HL-60 (cell line): ENCODE data around the gene CHL1.

Experiments used
- CTCF ChIP-seq: IDR thresholded peaks from one replicate; pipeline ENCODE4 v1.5.1; 2011; ENCODE audit warnings: low read length, control low read depth, inconsistent platforms; ENCODE audit not compliant: insufficient read depth
- GABPA ChIP-seq: IDR thresholded peaks from 2 replicates; pipeline ENCODE4 v1.6.1; 2012; ENCODE audit warnings: low read depth
- POLR2AphosphoS5 ChIP-seq: IDR thresholded peaks from 2 replicates; pipeline ENCODE4 v1.6.1; 2012; ENCODE audit warnings: low read depth
- SPI1 ChIP-seq: IDR thresholded peaks from 2 replicates; pipeline ENCODE4 v1.6.1; 2012; ENCODE audit warnings: low read depth, mild to moderate bottlenecking, borderline replicate concordance
- TF ChIP-seq, protein P1 (sequence below): IDR thresholded peaks from 2 replicates; pipeline ENCODE4 v1.6.1; 2012; ENCODE audit warnings: low read depth; ENCODE audit not compliant: insufficient replicate concordance

DNA sequence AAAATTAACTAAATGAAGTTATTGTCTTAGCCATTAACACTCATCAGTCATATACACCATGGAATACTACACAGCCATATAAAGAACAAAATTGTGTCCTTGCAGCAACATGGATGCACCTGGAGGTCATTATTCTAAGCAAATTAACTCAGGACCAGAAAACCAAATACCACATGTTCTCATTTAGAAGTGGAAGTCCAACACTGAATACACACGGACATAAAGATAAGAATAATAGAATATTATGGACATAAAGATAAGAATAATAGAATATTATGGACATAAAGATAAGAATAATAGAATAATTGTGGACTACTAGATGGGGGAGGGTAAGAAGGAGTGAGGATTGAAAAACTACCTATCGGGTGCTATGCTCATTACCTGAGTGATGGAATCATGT, 122.3 kb downstream of the CHL1 start:
- TF ChIP-seq POLR2AphosphoS5, result no peak
- TF ChIP-seq, protein P1, sequence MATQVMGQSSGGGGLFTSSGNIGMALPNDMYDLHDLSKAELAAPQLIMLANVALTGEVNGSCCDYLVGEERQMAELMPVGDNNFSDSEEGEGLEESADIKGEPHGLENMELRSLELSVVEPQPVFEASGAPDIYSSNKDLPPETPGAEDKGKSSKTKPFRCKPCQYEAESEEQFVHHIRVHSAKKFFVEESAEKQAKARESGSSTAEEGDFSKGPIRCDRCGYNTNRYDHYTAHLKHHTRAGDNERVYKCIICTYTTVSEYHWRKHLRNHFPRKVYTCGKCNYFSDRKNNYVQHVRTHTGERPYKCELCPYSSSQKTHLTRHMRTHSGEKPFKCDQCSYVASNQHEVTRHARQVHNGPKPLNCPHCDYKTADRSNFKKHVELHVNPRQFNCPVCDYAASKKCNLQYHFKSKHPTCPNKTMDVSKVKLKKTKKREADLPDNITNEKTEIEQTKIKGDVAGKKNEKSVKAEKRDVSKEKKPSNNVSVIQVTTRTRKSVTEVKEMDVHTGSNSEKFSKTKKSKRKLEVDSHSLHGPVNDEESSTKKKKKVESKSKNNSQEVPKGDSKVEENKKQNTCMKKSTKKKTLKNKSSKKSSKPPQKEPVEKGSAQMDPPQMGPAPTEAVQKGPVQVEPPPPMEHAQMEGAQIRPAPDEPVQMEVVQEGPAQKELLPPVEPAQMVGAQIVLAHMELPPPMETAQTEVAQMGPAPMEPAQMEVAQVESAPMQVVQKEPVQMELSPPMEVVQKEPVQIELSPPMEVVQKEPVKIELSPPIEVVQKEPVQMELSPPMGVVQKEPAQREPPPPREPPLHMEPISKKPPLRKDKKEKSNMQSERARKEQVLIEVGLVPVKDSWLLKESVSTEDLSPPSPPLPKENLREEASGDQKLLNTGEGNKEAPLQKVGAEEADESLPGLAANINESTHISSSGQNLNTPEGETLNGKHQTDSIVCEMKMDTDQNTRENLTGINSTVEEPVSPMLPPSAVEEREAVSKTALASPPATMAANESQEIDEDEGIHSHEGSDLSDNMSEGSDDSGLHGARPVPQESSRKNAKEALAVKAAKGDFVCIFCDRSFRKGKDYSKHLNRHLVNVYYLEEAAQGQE, result no peak
- no peak for TF ChIP-seq CTCF
- TF ChIP-seq GABPA, result no peak
- TF ChIP-seq SPI1, result no peak
